RPMI8226 (cell line): ENCODE measurements around the gene CD8B.

Experiments used
- DNase-seq: peaks from one replicate; pipeline ENCODE4 v3.0.0-alpha.2; 2015

CD8B gene

DNA sequence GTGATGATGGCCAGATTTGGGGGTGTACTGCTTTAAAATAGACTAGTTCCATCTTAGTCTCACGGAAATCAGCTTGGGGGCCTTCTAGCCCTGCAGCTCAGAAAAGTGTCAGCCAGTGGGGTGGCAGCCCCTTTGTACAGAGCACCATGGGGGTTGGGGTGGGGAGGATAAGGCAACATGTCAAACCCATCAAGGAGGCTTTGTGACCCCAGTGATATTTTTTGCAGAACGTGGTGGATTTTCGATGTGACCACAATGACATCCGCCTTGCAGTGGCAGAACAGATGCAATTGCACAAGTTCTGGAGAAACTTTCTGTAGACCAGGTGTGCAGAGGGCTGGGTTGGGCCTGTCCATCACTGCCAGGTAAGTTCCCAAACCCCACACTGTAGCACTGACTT, 67.9 kb downstream of the CD8B start:
- no peak for DNase-seq

DNA sequence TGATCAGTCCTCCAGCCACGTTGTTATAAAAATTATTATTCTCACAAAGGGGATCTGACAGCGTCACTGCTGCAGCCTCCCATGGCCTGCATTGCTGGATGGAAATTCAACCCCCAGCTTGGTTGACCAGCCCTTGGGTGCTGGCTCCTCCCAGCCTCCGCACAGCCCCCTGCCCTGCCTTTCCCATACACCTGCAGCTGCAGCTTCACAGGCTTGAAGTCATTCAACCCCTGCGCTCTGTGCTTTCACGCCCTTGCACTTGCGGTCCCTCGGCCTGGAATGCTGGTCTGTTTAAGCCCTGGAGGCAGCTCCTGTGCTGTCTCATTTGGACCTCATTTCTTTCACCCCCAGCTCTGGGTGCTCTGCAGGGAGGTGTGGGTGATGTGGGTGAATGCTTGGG, 70.1 kb downstream of the CD8B start:
- no peak for DNase-seq

DNA sequence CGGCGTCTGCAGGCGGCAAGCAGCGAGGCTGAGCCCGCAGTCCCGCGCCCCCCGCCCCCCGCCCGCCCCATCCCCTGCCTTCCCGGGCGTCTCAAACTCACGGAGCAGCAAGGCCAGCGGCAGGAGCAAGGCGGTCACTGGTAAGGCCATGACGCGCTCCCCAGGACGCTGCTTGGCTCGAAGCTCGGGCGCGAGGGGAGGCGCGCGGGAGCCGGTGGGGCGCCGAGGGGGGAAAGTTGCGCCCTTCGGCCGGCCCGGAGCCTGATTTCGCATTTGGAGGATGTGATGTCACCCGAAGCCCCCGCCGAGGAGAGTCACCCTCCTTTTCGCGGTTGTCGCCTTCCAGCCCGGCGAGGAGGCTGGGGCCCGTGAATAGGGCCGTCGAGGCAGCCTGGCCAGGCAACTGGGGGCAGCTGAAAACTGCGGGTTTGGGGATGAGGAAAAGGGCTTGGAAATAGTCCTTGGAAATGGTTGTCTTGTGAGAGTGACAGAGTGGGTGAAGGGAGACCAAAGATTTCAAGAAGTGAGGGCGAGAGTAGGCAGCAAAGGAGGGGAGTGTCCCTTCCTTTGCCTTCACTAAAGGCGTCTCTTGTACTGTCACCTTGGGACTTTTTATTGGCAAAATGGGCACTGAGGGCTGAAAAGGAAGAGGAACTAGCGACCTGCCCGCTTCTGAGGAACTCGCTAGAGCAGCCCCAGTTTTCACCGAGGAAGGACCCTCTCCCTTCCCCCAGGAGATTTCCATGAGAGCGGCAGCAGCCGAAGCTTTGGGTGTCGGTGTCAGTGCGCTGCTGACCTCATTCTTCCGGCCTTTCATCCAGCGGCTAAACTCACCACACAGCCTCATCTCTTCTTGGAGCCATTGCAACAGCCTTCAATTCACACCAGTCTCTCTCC, 70.8 kb downstream of the CD8B start, which contains the start of gene CD8A:
TSS of gene CD8A (minus strand) at position 238 of the 897 bp plus-strand sequence. CDS start at position 150, 88 bp downstream.
- no peak for DNase-seq

DNA sequence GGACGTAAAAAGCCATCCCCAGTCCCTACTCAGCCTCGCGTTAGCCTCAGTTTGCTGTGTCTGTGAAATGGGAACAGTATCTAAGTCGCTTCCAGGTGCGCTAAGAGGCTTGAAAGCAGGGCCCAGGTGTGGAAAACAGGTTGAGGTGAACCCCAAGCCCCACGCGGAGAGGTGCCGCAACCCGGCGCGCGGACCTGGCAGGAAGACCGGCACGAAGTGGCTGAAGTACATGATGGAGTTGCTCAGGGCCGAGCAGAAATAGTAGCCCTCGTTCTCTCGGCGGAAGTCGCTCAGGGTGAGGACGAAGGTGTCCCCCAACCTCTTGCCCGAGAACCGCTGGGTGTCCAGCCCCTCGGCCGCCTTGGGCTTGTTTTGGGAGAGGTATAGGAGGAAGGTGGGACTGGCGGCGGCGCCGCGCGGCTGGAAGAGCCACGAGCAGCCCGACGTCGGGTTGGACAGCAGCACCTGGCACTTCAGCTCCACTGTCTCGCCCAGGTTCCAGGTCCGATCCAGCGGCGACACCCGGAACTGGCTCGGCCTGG, 71.5 kb downstream of the CD8B start:
- DNase-seq = peak; percentile 19

DNA sequence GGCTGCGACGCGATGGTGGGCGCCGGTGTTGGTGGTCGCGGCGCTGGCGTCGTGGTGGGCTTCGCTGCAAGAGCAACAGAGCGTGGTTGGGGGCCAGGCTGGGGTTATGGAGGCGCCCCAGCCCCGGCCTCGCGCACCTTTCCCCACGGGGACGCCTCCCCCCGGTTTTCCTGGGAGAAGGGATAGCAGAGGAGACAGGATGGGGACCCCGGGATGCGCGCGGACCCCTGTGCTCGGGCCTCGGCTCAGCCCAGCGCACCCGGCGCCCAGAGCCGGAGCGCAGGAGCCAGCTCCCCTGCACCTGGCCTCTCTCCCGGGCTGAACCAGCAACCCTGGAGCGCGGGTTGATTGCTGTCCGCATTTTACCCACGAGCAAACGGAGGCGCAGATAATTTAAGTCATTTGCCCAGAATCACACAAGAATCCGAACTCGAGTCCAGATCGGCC, 72.0 kb downstream of the CD8B start:
- DNase-seq = peak; percentile 32

DNA sequence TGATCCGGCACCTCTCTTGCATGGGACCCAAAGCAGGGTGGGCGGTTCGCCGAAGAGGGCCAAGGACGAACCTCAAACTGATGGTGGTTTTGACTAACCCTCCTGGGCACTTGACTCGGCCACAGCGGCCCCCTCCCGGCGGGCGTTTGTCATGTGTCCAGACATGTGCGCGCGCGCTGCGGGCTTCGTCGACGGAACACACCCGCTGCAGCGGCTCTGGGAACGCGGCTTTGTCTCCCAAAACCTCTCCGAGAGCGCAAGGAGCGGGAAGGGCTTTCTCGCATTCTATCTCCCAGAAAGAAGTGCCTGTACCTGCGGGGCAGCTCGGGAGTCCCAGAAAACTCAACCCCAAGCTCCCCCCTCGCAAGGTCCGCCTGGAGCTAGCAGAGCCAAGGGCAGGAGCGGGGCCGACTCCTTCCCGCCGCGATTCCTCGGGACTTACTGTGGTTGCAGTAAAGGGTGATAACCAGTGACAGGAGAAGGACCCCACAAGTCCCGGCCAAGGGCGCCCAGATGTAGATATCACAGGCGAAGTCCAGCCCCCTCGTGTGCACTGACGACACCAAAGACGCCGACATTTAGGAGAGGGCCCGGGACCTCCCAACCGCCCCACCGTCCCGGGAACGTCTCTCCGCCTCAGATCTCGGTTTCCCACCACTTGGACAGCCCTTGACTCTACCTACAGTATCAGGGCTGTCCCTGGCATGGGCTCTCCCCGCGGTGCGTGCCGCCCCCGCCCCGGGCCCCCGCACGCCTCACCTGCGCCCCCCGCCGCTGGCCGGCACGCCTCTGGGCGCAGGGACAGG, 72.6 kb downstream of the CD8B start:
- no peak for DNase-seq

DNA sequence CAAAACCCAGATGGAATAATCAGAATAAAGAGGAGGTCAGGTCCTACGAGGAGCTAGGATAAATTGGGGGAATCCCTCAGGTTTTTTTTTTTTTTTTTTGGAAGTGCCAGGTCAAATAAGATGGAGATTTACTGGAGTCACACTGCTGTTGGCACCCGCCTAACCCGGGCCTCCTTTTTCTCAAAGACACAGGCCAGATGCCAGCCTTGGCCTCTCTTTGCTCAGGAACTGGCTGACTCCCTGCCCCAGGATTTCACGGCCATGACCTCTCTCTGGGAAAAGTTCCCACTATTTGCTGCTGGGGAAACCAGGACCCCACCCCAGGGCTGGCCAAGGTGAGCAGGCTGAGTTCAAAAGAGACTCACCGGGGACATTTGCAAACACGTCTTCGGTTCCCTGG, 73.5 kb downstream of the CD8B start:
- DNase-seq = no peak

DNA sequence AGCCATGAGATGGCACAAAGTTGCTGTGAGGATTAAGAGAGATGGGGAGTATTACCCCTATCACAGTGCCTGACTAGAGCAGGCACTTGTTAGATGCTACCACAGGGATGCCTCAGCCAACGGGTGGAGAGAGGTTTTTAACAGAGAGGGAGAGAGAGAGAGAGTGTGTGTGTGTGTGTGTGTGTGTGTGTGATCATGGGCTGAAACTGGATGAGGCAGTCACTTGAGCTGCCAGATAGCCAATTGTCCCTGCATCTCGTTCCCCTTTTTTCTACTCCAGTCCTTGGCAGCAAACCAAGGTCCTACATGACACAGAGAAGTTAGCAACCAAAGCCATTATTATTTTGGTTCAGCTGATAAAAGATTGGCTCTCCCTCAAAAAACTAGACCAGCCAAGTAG, 74.0 kb downstream of the CD8B start:
- peak; percentile 22 for DNase-seq

DNA sequence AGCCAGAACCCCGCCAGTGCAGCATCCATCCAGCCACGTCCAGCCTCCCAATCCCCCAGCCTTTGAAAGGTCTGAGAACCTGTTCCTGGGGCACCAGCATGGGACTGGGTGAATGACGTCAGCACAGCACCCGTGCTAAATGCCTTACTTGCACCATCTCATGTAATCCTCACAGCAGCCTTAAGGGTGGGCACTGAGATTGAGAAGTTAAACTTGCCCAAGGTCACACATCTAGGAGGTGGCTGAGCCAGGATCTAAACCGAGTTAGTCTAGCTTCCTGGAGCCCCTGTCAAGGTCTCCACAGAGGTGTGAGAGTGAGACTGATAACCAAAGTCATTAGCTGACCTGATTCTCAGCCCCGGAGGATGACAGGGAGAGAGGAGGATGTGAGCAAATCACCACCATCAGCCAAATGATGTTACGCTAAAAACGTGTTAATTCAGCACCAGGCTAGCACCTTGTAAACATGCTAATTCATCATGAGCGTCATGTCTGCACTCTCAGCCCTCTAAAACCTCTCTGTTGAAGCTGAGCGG, 75.6 kb downstream of the CD8B start:
- DNase-seq = no peak

DNA sequence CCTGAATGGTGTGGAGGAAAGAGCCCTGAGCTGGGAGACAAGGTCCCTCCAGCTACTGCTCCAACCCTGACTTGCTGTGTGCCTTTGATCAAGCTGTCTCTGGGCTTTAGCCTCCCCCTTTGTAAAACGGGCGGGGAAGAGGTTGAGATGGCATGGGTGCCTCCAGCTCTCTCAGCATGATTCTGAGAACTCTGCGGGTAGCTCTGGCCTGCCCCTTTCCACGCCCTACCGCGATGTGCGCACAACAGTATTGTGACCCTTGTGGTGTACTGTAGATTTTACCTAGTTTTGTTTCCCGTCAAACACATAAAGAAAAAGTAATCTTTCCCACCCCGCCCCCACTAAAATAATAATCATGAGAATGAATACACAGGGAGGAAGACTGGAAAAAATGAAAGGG, 76.2 kb downstream of the CD8B start:
- DNase-seq = no peak

DNA sequence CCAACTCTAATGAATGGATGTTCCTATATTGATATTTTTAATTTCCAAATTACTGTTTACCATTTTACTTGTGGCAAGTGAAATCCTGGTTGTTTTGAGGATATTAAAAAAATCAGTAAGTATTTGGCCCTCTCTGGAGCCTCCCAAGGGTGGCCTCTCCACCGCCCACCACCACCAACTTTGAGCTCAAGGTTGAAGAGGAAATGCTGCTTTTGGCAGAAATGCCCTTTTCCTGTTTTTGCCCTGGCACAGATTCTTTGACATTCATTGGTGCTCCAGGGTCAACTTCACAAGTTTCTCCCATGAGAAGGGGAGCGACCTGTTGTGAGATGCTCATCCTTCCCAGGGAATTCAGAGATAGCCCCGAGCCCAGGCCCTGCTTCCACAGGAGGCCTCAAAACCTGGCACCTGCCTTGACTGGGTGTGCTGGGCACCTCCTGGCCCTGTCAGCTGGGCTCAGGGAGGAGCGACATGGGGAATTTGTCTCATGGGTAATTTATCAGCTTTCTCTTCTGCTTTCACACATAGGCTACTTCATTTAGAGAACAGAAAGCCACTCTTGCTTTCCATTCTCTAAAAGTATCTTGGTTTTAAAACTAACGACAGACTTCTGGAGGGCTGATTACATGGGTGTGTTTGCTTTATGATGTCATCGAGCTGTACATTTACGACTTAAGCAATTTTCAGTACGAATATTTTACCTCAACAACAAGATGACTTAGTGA, 77.9 kb downstream of the CD8B start:
- DNase-seq = peak; percentile 30

DNA sequence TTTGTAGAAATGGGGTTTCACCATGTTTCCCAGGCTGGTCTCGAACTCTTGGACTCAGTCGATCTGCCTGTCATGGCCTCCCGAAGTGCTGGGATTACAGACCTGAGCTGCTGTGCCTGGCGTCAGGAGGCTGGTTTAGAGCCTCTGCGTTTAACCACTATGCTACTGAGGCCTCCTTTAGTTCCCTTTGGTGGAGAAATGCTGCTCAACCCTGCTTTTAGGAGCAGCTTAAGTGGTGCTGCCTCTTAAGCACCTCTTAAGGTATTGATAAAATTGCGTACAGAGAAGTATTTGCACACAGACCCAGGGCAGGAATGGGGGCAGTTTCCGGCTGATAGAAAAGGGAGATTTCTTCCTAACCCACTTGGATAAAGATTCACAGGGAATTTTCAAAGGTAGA, 78.9 kb downstream of the CD8B start:
- DNase-seq = no peak

DNA sequence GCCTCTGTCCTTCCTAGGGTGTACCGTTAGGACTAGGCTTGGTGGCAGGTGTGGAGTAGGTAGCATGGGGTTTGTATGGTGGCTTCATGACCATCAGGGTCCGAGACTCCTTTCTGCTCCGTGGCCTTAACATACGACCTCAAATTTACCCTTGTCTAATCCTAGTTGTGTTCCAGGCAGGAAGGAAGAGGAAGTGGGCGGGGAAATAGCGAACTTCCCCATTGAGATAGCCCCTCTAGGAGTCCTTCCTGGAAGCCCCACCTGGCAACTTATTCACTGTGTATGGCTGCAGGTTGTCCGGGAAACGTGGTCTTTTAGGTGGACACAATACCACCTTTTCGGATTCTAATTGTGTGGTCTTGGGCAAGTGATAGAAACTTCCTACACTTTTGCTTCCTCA, 80.3 kb downstream of the CD8B start:
- no peak for DNase-seq

DNA sequence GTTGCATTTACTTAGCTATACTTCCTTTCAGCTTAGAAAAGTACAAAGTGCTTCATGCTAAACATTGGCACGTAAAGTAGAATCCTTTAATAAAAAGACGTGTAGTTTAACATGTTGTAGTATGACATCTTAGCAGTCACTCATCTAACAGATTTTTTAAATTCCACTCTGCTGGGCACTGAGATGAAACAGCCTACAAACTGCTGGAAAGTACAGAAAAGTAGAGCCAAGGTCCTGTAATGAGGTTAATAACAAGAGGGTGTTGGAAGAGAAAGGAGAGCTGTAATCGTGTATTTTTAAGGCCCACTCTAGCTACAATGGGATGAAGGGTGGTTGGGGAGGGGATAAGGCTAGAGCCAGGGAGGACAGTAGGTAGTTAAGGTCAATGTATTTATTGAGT, 81.7 kb downstream of the CD8B start:
- DNase-seq = no peak

DNA sequence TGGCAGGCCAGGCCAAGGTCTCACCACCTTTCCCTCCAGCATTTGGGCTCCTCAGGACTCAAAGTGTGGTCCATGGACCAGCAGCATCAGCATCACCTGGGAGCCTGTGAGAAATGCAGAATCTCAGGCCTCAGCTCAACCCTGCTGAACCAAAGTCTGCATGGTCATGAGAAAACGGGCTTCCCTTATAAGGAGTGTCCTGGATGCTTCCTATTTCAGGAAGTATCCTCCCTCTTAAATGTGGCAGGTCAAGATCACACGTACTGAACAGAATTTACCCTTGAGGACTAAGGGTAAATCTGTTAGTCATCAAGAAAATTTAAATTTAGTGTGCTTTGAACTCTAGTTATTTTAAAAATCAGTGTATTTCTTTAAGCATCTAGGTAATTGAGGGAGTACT, 82.7 kb downstream of the CD8B start:
- DNase-seq = no peak

DNA sequence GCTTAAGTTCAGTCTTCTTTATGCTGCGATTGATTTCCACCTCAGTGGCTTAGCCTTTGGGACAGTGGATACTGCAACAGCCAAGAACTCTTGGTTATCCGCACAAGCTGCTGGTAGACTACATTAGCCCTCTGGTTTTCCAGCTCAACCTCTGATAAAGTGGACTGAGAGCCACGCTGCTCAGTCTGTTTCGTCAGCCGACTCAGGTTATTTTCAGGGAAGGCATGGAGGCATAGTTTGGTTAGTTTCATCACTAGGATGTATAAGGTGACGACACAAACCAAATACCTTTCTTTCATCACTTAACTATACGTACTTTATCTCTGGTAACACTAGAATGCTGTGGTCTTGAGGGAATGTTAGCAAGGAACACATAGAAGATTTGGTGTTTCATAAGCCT, 85.2 kb downstream of the CD8B start:
- DNase-seq = no peak

DNA sequence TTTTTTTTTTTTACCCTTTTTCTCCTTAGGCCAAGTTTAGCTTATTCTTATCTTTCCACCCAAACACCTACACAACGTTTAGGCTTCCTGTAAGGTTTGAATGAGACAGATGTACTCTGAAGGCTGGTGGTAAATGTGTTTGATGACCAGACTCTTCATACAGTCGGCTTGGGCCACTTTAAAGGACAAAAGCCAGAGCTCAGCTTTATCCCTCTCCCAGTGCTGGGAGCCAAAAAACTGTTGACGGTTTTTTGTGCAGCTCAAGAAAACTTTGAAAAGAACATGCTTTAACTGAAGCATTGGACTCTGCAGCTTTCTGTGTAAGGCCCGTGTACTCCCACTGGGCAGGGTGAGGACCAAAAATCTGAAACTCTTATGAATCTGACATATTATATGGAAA, 86.3 kb downstream of the CD8B start:
- DNase-seq = no peak

DNA sequence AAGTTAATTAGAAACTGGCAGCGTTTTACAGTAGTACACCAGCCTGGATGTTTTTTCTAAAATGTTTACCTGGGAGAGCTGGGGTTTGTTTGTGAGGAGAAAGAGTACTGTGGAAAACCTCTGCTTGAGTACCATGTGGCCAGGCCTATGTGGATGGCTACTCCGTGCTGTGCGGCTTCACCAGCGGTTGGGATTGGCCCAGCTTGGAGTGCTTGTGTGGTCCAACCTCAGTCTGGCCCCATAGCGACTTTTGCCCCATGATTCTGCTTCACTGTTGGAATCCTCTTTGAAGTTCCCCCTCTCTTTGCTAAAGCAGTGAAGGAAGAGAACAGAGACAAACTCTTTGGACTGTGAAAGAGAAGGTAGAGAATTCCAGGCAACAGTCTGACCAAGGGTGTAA, 86.8 kb downstream of the CD8B start:
- DNase-seq = no peak

DNA sequence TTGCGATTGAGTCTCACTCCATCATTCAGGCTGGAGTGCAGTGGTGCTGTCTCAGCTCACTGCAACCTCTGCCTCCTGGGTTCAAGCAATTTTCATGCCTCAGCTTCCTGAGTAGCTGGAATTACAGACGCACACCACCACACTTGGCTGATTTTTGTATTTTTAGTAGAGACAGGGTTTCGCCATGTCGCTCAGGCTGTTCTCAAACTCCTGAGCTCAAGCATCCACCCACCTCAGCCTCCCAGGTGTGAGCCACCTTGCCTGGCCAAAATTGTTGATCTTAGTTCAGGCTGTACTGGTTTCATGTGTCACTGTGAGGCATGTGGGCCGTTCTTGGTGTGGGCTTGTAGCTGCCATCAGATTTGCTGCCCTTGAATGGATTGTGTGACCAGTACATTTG, 89.1 kb downstream of the CD8B start:
- DNase-seq = no peak

DNA sequence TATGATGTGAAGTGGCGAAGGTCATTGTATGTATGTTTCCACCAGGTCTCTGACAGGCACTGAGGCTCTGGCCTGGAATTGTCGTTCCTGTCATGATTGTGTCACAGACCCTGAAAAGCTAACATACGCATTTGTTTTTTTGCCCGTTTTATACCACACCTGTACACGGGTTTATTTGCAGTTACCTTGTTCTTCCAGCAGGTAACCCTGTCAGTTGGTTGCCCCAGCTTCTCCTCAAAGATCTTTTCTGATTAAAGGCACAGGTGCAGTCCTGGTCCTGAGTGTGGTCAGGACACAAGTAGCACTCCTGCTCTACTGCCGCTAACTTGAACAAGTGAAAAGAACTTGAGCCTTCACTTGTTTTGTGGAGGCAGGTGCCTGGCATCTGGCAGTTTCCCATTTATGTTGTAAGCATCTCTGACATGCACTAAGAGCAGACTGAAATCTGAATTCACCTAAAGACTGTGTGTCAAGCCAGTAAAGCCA, 90.8 kb downstream of the CD8B start:
- no peak for DNase-seq

DNA sequence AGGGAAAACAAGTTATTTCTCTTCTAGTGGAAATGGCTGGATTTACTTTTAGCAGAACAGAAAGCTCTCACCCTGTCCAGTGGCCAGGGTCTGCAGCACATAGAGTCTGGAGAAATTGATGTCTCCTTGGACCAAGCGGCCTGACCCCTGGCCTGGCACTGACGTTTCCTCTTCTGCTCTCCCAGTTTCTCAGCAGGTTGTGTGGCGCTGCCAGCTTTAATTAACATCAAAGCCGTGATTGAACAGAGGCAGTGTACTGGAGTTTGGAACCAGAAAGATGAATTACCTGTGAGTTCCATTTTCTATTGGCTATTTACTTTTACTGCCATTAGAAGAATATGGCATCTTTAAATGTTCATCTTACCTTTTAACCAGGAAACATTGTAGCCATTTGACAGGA, 91.8 kb downstream of the CD8B start:
- DNase-seq = no peak

DNA sequence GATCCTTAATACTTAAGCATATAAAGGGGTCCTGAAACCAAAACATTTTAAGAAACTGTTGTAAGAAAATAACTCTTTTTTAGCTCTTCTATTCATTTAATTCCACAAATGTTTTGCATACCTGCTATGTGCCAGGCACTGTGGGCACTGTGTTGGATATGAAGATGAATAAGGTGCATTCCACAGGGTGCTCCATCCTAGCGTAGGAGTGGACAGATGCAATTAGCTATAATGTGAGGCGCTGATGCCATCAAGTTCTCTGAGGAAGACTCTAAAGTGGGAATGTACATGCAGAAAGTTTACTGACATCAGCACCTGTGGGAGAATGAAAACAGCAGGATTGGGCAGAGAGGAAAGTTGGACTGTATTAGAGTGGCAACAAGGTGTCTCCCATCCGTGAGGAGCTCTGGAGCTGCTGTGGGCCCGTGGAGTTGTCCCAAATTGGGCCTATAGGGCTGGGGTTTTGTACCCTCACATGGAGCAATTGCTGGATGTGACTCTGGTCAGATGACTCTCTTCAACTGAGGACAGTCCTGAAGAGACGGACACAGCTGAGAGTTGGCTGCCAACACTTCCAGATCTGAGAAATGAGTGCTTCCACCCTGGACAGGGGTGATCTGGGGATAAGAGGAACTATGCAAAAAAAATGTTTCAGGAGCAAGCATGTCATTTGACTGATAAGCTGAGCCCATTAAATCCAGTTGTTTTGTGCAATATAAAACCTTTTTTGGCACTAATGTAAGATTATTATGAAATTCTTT, 93.3 kb downstream of the CD8B start:
- no peak for DNase-seq
